Measurements from ENCODE around the gene VWA5B1. TPM values are rescaled to one million over a fixed set of nuclear protein-coding genes. Genes with fewer than 3 reads are reported as not detected.

The VWA5B1 gene
- total RNA-seq, 2 donors from 2014 or later, result 0.22 to 0.43 TPM

DNA sequence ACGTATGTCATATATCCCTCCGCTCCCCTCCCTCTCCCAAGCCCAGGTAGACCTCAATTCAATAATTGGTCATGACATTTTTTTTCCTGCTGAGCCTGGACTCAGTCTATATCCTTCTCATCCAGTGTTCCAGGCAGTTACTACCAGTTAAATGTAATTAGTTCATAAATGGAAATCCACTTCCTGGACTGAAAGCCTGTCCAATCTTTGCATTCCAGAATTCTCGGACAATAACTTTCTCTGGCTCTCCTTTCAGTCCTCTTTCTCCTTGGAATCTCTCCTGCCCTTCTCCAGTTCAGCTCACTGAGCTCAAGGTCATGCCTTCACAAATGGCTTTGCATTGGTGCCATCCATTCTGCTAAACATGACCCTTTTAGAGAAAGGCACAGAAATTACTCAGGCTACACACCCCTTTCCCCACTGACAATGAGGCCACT lies 34.8 kb downstream of the VWA5B1 start:
- Histone ChIP-seq H3K4me3 (no peak overlapping the region), H3K9me3 (no peaks in the 10 kb centered on the region), H3K36me3 (no peaks in the 10 kb centered on the region), H3K4me1 (peaks cover 0 to 11% of the 10 kb centered on the region in 2 donors), H3K27me3 (no peaks in the 10 kb centered on the region), H3K27ac (no peak overlapping the region)
- no peak for DNase-seq (ENCODE audit: low spot score)
- TF ChIP-seq, protein P1, sequence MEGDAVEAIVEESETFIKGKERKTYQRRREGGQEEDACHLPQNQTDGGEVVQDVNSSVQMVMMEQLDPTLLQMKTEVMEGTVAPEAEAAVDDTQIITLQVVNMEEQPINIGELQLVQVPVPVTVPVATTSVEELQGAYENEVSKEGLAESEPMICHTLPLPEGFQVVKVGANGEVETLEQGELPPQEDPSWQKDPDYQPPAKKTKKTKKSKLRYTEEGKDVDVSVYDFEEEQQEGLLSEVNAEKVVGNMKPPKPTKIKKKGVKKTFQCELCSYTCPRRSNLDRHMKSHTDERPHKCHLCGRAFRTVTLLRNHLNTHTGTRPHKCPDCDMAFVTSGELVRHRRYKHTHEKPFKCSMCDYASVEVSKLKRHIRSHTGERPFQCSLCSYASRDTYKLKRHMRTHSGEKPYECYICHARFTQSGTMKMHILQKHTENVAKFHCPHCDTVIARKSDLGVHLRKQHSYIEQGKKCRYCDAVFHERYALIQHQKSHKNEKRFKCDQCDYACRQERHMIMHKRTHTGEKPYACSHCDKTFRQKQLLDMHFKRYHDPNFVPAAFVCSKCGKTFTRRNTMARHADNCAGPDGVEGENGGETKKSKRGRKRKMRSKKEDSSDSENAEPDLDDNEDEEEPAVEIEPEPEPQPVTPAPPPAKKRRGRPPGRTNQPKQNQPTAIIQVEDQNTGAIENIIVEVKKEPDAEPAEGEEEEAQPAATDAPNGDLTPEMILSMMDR (IDR thresholded peaks at IDR 0.05), result no peak

DNA sequence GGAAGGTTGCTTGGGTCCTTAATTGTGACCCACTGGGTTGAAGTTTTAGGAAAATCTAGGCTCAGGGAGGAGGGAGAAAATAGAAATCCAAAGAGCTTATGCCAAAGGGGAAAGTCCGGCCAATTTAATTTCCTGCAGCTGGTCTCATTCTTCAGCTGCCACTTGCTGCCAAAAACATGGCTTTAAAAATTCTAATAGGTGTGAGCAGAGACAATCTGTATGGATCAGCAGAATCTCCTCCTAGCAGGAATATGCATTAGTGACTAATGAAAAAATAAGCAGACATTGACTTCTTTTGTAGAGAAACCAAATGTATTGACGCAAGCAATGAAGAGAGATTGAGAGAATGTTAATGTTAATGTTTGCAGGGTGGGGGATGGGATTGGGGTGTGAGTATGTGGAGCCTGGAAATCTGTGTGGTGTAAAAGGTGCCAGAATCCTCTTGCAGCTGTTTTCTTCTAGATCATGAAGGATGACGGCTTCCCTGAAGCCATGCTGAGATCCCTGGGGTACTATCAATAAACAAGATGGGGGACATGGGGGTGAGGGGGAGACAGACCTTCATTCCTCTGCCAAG lies 35.3 kb downstream of the VWA5B1 start:
- DNase-seq (ENCODE audit: low spot score), result no peak
- H3K36me3 ChIP-seq, result no peaks in the 10 kb centered on the region
- H3K27me3 ChIP-seq, result no peaks in the 10 kb centered on the region
- TF ChIP-seq, protein P1 (IDR thresholded peaks at IDR 0.05), result no peak
- H3K4me1 ChIP-seq, result peaks cover 0 to 11% of the 10 kb centered on the region in 2 donors
- no peak overlapping the region for H3K4me3 ChIP-seq
- H3K9me3 ChIP-seq, result no peaks in the 10 kb centered on the region
- H3K27ac ChIP-seq, result no peak overlapping the region

DNA sequence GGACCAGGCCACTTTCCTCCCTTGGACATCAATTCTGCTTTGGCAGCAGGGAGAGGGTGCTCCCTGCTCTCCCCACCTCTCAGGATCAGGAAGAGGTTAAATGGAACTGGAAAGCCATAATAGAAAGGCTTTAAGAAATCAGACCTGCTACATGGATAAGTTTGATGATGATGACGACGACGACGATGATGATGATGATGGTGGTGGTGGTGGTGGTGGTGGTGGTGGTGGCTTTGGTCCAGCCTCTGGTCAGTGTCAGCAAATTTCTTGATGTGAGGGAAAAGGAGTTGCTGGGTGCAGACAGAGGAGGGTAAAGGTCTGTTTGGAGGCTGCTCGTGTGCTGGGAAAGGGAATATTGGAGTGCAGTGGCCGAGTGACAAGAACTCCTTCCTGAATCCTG lies 36.8 kb downstream of the VWA5B1 start:
- H3K27me3 ChIP-seq, result no peaks in the 10 kb centered on the region
- no peak for DNase-seq (ENCODE audit: low spot score)
- no peaks in the 10 kb centered on the region for H3K36me3 ChIP-seq
- H3K4me3 ChIP-seq, result no peak overlapping the region
- H3K4me1 ChIP-seq, result peaks cover 0 to 11% of the 10 kb centered on the region in 2 donors
- H3K9me3 ChIP-seq, result no peaks in the 10 kb centered on the region
- TF ChIP-seq, protein P1 (IDR thresholded peaks at IDR 0.05), result no peak
- no peak overlapping the region for H3K27ac ChIP-seq

DNA sequence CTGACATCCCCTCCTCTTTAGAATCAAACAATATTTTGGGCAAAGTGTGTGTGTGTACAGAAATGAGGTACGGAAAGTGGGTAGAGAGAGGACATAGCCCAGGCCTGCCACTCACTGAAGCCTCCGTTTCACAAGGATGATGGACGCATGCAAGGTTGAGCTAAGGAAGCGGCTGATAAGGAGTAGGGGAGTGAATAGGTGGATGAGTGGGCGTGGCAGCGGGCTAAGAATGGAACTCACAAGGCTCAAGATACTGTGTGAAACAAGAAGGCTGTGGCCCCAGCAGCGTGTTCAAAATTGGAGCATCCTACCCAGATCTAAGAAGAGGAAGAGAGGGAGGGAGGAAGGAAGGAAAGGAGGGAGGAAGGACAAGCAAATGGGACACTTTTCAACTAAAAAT lies 37.5 kb downstream of the VWA5B1 start:
- Histone ChIP-seq H3K4me1 (peaks cover 0 to 11% of the 10 kb centered on the region in 2 donors), H3K9me3 (no peaks in the 10 kb centered on the region), H3K27ac (no peak overlapping the region), H3K27me3 (no peaks in the 10 kb centered on the region), H3K4me3 (no peak overlapping the region), H3K36me3 (no peaks in the 10 kb centered on the region)
- TF ChIP-seq, protein P1 (IDR thresholded peaks at IDR 0.05), result no peak
- no peak for DNase-seq (ENCODE audit: low spot score)

DNA sequence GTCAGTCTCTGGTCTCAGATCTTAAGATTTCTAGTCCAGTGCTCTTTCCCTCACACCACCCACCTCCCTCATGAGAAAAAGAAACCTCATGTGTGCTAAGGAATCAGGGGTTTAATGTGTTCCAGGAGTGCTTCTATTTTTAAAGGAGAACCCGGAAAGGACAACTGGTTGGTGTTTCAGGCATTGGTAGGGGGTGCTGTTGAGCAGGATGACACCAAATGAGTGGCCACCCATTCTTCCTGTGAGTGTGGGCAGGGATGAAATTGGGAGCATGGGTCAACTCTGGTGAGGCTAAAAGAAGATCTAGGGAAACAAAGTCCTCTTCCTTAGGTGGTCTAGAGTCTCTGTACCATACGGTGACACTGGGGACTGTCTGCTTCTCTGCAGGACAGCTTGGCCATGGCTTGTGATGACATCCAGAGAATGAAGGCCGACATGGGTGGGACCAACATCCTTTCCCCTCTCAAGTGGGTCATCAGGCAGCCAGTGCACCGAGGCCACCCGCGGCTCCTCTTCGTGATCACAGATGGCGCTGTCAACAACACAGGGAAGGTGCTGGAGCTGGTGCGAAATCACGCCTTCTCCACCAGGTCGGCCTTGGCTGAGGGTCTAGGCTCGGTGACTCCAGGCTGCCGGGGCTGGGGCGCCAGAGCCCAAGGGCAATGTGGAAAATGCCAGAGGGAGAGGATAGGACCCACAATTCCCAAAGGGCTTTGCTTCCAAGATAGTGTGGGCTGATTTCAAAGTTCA lies 39.3 kb downstream of the VWA5B1 start:
- Histone ChIP-seq H3K4me1 (peaks cover 0 to 4% of the 10 kb centered on the region in 2 donors), H3K27me3 (no peaks in the 10 kb centered on the region), H3K36me3 (no peaks in the 10 kb centered on the region), H3K9me3 (no peaks in the 10 kb centered on the region), H3K27ac (no peak overlapping the region), H3K4me3 (no peak overlapping the region)
- DNase-seq (ENCODE audit: low spot score), result no peak
- TF ChIP-seq, protein P1 (IDR thresholded peaks at IDR 0.05), result no peak
